Adrenal gland (tissue), 12 donors: ENCODE data around the gene MSRB3. TPM values are rescaled to one million over a fixed set of nuclear protein-coding genes. Genes with fewer than 3 reads are reported as not detected.

Experiments used
- DNase-seq, 7 donors: peaks; one replicate each; pipeline ENCODE4 v3.0.0-alpha.2; 2019 to 2020
- H3K27ac ChIP-seq, 5 donors: fragments of 200-600 bp; sonication (generic) in 4 of 5; 1 replicate in 3 of 5; 2 replicates in 2 of 5; pipeline versions ENCODE4 v1.5.1 to v1.8.0; 2016 to 2020; ENCODE audit warnings: mild to moderate bottlenecking in 1 of 5
- H3K27me3 ChIP-seq: fragments of 200-600 bp; 2 replicates; pipeline ENCODE4 v1.8.0; 2021
- H3K36me3 ChIP-seq, 2 donors: fragments of 200-600 bp; replicated peaks in 1 of 2; 1 replicate in 1 of 2; 2 replicates in 1 of 2; pipeline versions ENCODE4 v1.5.1 to v1.8.0; 2018 to 2022
- H3K4me1 ChIP-seq, 2 donors: fragments of 200-600 bp; replicated peaks in 1 of 2; 1 replicate in 1 of 2; 2 replicates in 1 of 2; pipeline versions ENCODE4 v1.5.1 to v1.8.0; 2018 to 2021
- H3K4me3 ChIP-seq, 4 donors: fragments of 200-600 bp; sonication (generic) in 3 of 4; one replicate each; pipeline ENCODE4 v1.5.1; 2016 to 2018
- H3K9me3 ChIP-seq, 3 donors: fragments of 200-600 bp; sonication (generic) in 1 of 3; replicated peaks in 1 of 3; 1 replicate in 2 of 3; 2 replicates in 1 of 3; pipeline versions ENCODE4 v1.5.1 to v1.8.0; 2016 to 2021
- CTCF ChIP-seq, 6 experiments: fragments of 450-650 bp in 4 of 6; fragments of 200-600 bp in 2 of 6; sonication (generic) in 1 of 6; IDR thresholded peaks; 1 replicate in 5 of 6; 2 replicates in 1 of 6; pipeline versions ENCODE4 v1.5.1 to v1.8.0; 2016 to 2021; ENCODE audit warnings: antibody characterized with exemption in 6 of 6, mild to moderate bottlenecking in 2 of 6, moderate library complexity in 1 of 6
- POLR2A ChIP-seq, 2 donors: fragments of 450-650 bp; IDR thresholded peaks; one replicate each; pipeline ENCODE4 v1.6.1; 2017; ENCODE audit warnings: antibody characterized with exemption in 2 of 2, mild to moderate bottlenecking in 2 of 2, moderate library complexity in 1 of 2
- WGBS, 4 donors: extraction: QIAGEN DNeasy Blood & Tissue Kit in 2 of 4; methylation state at CpG; one replicate each; pipeline versions ENCODE4 v1.1.5 to v1.1.7; 2013 to 2017; 5-methylcytosine and 5-hydroxymethylcytosine counted together
- intact Hi-C, 2 donors: fragments of 100-400 bp; cut with DNase I; formaldehyde crosslinking; loops; one replicate each; pipeline versions ENCODE4 v1.14.1 to v1.15.0; 2022 to 2023
- polyA plus RNA-seq, 3 donors: library from polyadenylated mRNA; stranded (reverse); fragments of 200-250 nt in 2 of 3; fragments of 350-450 nt in 1 of 3; fragmentation: Illumina TruSeq in 1 of 3; extraction: RNeasy Lipid Tissue Mini Kit (QIAGEN cat#74804) in 1 of 3; gene quantifications; one replicate each; pipeline ENCODE4 v1.2.3, GENCODE V29; 2013 to 2014
- total RNA-seq, 9 donors: library from RNA; depleted of rRNA in 4 of 9; stranded (reverse); fragments of >200 nt in 4 of 9; fragments of 120-200 nt in 1 of 9; fragmentation: NEBNext Ultra II Directional in 1 of 9; extraction: Animal tissue kit (Norgen Biotek cat#: 25700) in 1 of 9; gene quantifications; one replicate each; pipeline versions ENCODE4 v1.1.0 to v1.2.4, GENCODE V29; 2013 to 2023
- donor health status: healthy with polysubstance abuse.
- donor health status: Bipolar disorder and iron deficiency.
- donor health status: DM: yes; HTN: yes; CAD: no.
- donor health status: DM: no; HTN: no; CAD: no.
- donor health status: DM: no; HTN: no; CAD: no.
- donor health status: DM: yes; HTN: yes; CAD: no.

The MSRB3 gene
- total and polyA plus RNA-seq, 12 donors, result 5.5 to 23.8 (median 9.7) TPM

GRCh38 chr12:65367396-65367795 is 88.9 kb downstream of the MSRB3 start:
- no peak for DNase-seq
- no peak for TF ChIP-seq POLR2A (IDR thresholded peaks at IDR 0.05)
- no peak for TF ChIP-seq CTCF (IDR thresholded peaks at IDR 0.05)
- intact Hi-C loops, result no loop called here
- H3K4me1 ChIP-seq, result no peaks in the 10 kb centered on the region
- H3K4me3 ChIP-seq, result no peak overlapping the region
- no peak overlapping the region for H3K27ac ChIP-seq
- no peaks in the 10 kb centered on the region for H3K36me3 ChIP-seq
- no peaks in the 10 kb centered on the region for H3K9me3 ChIP-seq
- no peaks in the 10 kb centered on the region for H3K27me3 ChIP-seq

- Histone ChIP-seq H3K9me3 (no peaks in the 10 kb centered on the region), H3K27ac (no peak overlapping the region), H3K36me3 (no peaks in the 10 kb centered on the region), H3K4me1 (no peaks in the 10 kb centered on the region), H3K4me3 (no peak overlapping the region), H3K27me3 (no peaks in the 10 kb centered on the region)
- intact Hi-C loops, result no loop called here
- no peak for TF ChIP-seq POLR2A (IDR thresholded peaks at IDR 0.05)
- no peak for TF ChIP-seq CTCF (IDR thresholded peaks at IDR 0.05)
- 86 to 90% (median 86%) methylated on average over 4 of the region's 4 CpGs for WGBS, 4 donors
- DNase-seq, result no peak
These were observed 89.6 kb downstream of the MSRB3 start for GRCh38 chr12:65368055-65368454.

GRCh38 chr12:65372574-65372973 is 94.1 kb downstream of the MSRB3 start:
- H3K27ac ChIP-seq, result no peak overlapping the region
- intact Hi-C loops, result no loop called here
- no peak for DNase-seq
- TF ChIP-seq POLR2A (IDR thresholded peaks at IDR 0.05), result no peak
- no peak for TF ChIP-seq CTCF (IDR thresholded peaks at IDR 0.05)
- H3K4me3 ChIP-seq, result no peak overlapping the region
- H3K9me3 ChIP-seq, result no peaks in the 10 kb centered on the region
- no peaks in the 10 kb centered on the region for H3K36me3 ChIP-seq
- no peaks in the 10 kb centered on the region for H3K27me3 ChIP-seq
- no peaks in the 10 kb centered on the region for H3K4me1 ChIP-seq

- no peaks in the 10 kb centered on the region for H3K4me1 ChIP-seq
- H3K27ac ChIP-seq, result no peak overlapping the region
- WGBS, 4 donors, result 73 to 86% (median 75%) methylated on average over 2 of the region's 2 CpGs
- no peaks in the 10 kb centered on the region for H3K36me3 ChIP-seq
- H3K9me3 ChIP-seq, result no peaks in the 10 kb centered on the region
- intact Hi-C loops, result no loop called here
- DNase-seq, result no peak
- H3K4me3 ChIP-seq, result no peak overlapping the region
- no peaks in the 10 kb centered on the region for H3K27me3 ChIP-seq
- TF ChIP-seq CTCF (IDR thresholded peaks at IDR 0.05) (no peak), POLR2A (IDR thresholded peaks at IDR 0.05) (no peak)
These were observed 105.8 kb downstream of the MSRB3 start for GRCh38 chr12:65384240-65384639.
